ENCODE results near the gene METTL27.
"Not testable (repeated sequence)": the region's sequence is repeated elsewhere in the genome, so short reads cannot be mapped to it uniquely, and the experiment has no call there.

METTL27 gene

DNA sequence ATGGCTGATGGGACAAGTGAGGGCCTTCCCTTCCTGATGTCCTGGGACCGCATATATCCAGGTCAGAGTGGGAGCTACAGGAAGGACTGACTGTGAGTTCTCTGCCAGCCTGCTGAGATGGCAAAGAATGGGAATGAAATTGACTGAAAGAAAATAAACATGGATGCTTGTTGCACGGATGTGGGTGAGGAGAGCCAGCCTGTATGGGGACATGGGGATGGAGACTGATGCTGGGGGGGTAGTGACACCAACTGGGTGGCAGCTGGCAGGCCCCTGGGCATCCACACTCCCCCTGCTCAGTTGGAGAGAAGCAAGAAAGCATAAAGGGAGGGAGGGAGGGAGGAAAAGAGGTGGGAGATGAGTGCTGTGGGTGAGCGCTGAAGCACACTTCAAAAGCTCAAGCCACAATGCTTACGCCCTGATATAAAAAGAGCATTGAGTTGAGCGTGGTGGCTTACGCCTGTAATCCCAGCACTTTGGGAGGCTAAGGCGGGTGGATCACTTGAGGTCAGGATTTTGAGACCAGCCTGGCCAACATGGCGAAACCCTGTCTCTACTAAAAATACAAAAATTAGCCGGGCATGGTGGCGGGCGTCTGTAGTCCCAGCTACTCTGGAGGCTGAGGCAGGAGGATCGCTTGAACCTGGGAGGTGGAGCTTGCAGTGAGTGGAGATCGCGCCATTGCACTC is 20.6 kb downstream of the METTL27 start:
- not testable (repeated sequence) for DNase-seq (ENCODE audit: low read depth in 2 of 2)

DNA sequence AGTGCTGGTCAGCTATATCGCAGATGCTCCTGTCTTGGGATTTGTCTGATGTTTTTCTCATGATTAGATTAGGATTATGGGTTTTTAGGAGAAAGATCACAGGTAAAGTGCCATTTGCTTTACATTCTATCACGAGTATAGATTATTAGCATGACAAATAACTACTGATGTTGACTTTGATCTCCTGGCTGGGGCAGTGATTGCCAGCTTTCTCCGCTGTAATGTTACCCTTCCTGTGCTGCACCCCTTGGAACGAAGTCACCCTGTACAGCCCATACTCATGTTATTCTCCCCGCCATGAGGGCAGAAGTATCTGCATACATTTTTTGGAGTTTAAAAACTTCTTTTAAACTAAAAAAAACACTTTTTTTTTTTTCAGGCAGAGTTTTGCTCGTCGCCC is 22.3 kb downstream of the METTL27 start:
- no peak for DNase-seq (ENCODE audit: low read depth in 2 of 2)

DNA sequence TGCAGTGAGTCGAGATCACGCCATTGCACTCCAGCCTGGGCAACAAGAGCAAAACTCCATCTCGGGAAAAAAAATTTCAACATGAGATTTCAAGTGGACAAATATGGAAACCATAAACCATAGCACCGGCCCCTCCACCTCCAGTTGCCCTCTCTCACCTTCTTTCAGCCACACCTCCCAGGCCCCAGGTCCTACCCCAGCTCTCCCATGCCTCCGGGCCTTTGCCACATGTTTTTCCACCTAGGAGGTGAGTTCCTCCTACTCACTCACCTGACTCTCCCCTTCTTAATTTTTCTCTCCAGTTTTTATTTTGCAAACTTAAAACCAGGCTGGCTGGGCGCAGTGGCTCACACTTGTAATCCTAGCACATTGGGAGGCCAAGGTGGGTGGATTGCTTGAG is 25.2 kb downstream of the METTL27 start:
- no peak for DNase-seq (ENCODE audit: low read depth in 2 of 2)

DNA sequence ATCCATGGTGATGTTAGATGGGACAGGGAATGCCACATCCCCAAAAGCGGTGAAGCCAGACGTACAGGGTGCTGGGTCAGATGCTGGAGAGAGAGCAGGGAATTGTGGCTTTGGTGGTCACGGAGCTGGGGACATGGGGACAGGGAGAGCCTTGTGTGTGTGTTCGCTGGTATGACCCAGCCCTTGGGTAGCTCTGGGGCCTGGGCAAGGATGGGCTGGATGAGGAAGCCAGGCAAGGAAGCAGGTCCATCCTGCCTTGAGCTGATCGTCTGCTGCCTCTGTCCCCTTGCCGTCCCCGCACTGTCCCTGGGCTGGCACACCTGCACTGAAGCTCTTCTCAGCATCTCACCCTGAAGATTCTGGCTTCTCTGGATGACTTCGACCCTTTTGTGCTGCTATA is 26.9 kb downstream of the METTL27 start:
- DNase-seq (ENCODE audit: low read depth in 2 of 2), result no peak

DNA sequence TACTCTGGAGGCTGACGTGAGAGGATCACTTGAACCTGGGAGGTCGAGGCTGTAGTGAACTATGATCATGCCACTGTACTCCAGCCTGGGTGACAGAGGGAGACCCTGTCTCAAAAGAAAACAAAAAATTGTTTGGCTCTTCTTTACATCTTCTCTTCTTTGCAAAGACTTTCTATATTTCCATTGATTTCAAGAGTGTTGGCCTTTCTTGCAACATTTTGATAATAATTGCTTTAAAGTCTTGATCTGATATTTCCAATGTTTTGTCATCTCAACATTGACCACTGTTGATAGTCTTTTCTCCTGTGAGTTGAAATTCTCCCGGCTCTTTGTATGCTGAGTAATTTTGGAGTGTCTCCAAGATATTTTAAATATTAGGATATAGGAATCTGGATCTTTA is 29.3 kb downstream of the METTL27 start:
- no peak for DNase-seq (ENCODE audit: low read depth in 2 of 2)

DNA sequence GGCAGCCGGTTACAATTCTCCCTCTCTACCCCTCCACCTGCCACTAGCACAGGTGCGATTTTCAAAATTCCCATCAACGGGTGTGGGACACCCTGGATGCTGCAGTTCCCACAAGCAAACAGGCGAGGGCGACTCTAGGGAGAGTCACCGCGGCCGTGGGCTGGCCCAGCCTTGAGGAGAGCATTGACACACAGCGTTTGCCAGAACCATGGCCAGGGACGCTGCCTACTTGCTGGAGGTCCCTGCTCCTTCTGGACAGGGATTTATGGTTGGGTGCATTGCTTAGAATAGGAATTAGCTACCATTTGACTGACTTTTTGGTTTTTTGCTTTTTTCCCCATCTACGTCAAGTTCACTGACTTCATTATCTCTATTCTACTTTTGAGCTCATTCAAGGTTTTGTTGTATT is 30.6 kb downstream of the METTL27 start:
- no peak for DNase-seq (ENCODE audit: low read depth in 2 of 2)

DNA sequence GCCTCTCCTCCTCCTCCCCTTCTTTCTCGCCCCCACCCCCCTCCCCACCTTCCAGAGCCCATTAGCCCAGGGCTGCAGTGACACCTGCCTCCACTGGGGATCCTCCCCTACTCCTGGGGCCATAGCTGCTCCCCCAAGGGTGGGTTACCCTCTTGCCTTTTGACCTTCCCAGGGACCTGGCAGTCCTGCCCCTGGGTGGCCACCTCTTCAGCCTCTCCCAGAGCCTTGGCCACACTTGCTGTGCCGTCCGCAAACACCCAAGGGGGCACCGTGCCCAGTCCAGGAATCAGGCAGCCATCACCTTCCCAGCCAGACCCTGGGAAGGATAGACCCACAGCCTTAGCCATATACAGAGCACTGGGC is 31.3 kb downstream of the METTL27 start:
- no peak for DNase-seq (ENCODE audit: low read depth in 2 of 2)

DNA sequence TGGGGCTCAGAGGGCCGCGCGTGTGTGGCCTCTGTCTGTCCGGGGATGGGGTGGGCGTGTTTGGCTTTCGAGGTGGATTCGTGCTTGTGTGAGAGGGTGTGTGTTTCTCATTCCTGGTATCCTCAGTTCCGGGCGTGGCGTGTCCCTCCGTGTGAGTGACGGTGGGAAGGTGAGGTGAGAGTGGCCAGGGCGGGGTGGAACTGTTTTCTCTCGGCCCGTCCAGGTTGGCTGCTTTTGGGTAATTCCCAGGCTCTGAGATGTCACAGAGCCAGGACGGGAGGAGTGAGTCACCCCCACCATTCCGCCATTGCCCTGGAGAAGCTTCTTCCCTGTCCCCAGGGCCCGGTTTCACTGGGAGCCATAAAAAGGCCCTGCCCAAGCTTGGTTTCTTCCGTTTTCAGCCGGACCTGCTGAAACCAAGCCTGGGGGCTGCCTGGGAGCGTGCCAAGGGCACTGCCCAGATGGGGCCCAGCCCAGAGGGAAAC is 32.8 kb downstream of the METTL27 start:
- DNase-seq (ENCODE audit: low read depth in 2 of 2), result no peak

DNA sequence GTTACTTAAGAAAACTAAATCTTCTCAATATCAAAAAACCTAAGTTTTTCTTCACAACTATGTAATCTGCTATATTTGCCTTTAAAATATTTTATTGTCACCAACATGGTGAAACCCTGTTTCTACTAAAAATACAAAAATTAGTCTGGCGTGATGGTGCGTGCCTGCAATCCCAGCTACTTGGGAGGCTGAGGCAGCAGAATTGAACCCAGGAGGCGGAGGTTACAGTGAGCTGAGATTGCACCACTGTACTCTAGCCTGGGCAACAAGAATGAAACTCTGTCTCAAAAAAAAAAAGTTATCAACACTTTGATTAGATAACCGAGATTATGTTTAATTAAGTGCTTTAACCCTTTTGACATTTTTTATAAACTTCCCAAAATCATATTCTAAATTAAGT is 39.9 kb downstream of the METTL27 start:
- DNase-seq (ENCODE audit: low read depth in 2 of 2), result no peak

DNA sequence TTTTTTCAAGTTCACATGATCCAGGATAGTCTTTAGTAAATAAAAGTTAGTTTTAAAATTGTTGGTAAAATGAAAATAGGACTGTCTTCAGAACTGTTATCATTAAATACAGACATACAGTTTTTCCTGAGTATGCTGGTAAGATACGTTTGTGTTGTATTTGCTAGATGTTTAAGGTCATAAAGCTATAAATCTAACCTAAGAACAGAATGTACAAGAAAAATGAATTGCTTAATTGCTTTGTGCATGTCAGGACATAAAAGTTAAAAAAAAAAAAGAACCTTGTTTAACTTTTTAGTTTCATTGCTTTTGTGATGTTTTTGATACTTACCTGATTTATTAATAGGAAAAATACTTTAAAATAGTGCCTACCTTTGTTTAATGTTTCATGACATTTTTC is 40.7 kb downstream of the METTL27 start:
- no peak for DNase-seq (ENCODE audit: low read depth in 2 of 2)

DNA sequence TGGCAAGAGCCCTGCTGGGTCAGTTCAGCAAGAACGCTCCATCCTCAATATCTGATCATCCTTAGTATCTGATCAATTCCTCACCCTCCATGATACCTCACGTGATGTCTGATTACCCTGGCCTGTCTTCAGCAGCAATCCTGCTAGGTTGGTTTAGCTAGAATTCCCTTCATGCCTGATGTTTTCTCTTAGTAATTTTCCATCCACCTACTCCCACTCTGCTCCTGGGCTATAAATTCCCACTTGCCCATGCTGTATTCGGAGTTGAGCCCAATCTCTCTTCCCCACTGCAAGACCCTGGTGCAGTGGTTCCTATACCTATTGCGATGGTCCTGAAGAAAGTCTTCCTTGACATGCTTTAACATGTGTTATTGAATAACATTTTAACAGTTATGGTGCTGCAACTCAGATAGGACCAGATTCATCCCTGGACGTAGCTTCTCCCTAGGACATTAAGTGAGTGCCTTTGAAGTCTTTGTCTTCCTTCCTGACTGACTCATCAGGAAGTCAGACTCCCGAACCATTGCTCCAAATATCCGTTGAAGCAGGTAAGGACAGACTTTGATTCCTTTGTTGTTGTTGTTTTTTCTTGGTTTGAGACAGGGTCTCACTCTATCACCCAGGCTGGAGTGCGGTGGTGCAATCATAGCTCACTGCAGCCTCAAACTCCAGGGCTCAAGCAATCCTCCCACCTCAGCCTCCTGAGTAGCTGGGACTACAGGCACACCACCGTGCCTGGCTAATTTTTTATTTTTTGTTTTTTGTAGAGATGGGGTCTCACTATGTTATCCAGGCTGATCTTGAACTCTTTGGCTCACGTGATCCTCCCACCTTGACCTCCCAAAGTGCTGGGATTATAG is 42.8 kb downstream of the METTL27 start:
- no peak for DNase-seq (ENCODE audit: low read depth in 2 of 2)

DNA sequence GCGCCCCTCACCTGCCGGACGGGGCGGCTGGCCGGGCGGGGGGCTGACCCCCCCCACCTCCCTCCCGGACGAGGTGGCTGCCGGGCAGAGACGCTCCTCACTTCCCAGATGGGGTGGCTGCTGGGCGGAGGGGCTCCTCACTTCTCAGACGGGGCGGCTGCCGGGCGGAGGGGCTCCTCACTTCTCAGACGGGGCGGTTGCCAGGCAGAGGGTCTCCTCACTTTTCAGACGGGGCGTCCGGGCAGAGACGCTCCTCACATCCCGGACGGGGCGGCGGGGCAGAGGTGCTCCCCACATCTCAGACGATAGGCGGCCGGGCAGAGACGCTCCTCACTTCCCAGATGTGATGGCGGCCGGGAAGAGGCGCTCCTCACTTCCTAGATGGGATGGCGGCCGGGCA is 45.1 kb downstream of the METTL27 start:
- DNase-seq (ENCODE audit: low read depth in 2 of 2), result not testable (repeated sequence)

DNA sequence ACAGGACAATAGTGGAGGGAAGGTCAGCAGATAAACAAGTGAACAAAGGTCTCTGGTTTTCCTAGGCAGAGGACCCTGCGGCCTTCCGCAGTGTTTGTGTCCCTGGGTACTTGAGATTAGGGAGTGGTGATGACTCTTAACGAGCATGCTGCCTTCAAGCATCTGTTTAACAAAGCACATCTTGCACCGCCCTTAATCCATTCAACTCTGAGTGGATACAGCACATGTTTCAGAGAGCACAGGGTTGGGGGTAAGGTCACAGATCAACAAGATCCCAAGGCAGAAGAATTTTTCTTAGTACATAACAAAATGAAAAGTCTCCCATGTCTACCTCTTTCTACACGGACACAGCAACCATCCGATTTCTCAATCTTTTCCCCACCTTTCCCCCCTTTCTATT is 45.7 kb downstream of the METTL27 start:
- not testable (repeated sequence) for DNase-seq (ENCODE audit: low read depth in 2 of 2)

DNA sequence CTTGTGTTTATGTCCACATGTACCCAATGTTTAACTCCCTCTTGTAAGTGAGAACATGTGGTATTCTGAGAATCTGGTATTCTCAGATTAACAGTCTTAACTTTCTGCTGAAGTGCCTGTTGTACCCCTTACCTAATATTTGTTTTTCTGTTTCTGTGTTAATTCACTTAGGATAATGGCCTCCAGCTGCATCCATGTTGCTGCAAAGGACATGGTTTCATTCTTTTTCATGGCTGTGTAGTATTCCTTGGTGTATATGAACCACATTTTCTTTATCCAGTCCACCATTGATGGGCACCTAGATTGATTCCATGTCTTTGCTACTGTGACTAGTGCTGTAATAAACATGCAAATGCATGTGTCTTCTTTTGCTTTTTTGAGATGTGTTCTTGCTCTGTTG is 47.1 kb downstream of the METTL27 start:
- not testable (repeated sequence) for DNase-seq (ENCODE audit: low read depth in 2 of 2)

DNA sequence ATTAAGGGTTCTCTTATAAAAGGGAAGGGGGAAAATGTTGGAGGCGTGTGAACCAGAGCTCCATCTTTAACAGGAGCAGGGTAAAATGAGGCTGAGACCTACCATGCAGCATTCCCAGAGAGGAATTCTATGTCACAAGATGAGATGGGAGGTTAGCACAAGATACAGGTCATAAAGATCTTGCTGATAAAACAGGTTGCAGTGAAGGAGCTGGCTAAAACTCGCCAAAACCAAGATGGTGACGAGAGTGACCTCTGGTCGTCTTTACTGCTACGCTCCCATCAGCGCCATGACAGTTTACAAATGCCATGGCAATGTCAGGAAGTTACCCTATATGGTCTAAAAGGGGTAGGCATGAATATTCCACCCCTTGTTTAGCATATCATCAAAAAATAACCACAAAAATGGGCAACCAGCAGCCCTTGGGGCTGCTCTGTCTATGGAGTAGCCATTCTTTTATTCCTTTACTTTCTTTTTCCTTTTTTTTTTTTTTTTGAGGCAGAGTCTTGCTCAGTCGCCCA is 51.1 kb downstream of the METTL27 start:
- DNase-seq (ENCODE audit: low read depth in 2 of 2), result not testable (repeated sequence)

DNA sequence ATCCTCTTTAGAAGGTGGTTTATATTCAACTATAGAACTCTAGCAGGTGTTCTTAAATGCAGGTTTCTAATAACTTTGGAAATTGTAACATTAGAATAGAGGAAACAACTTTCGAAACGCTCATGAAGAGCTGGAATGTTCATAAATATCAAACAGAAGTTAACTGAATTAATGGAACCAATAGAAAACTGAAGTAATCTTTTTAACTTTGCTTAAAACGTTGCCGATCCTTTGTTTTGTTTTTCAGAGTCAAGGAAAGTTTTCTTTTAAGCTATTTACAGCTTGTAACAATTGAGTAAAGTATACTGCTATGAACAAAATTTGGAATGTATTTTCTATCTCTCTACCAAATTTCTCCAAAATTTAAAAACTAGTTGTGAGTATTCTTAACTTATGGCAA is 53.3 kb downstream of the METTL27 start:
- no peak for DNase-seq (ENCODE audit: low read depth in 2 of 2)

DNA sequence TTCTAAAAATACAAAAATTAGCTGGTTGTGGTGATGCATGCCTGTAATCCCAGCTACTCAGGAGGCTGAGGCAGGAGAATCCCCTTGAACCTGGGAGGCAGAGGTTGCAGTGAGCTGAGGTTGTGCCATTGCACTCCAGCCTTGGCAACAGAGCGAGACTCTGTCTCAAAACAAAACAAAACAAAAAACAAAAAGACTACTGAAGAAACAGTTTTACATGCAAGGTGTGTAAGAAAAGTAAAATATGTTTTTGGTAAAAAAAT is 54.6 kb downstream of the METTL27 start:
- not testable (repeated sequence) for DNase-seq (ENCODE audit: low read depth in 2 of 2)

DNA sequence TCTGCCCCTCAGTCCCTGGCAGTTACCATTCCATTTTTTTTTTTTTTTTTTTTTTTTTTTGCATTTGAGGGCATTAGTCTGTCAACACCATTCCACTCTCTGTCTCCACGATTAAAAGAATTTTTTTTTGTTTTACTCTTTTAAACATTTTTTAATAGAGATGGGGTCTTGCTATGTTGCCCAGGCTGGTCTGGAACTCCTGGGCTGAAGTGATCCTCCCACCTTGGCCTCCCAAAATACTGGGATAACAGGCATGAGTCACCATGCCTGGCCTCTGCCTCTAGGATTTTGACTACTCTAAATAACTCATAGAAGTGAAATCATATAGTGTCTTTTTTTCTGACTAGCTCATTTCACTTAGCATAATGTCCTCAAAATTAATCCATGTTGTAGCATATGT is 55.7 kb downstream of the METTL27 start:
- no peak for DNase-seq (ENCODE audit: low read depth in 2 of 2)
